ENCODE measurements around the gene KCNG4.
"Not testable (repeated sequence)": the region's sequence is repeated elsewhere in the genome, so short reads cannot be mapped to it uniquely, and the experiment has no call there.

KCNG4 gene

DNA sequence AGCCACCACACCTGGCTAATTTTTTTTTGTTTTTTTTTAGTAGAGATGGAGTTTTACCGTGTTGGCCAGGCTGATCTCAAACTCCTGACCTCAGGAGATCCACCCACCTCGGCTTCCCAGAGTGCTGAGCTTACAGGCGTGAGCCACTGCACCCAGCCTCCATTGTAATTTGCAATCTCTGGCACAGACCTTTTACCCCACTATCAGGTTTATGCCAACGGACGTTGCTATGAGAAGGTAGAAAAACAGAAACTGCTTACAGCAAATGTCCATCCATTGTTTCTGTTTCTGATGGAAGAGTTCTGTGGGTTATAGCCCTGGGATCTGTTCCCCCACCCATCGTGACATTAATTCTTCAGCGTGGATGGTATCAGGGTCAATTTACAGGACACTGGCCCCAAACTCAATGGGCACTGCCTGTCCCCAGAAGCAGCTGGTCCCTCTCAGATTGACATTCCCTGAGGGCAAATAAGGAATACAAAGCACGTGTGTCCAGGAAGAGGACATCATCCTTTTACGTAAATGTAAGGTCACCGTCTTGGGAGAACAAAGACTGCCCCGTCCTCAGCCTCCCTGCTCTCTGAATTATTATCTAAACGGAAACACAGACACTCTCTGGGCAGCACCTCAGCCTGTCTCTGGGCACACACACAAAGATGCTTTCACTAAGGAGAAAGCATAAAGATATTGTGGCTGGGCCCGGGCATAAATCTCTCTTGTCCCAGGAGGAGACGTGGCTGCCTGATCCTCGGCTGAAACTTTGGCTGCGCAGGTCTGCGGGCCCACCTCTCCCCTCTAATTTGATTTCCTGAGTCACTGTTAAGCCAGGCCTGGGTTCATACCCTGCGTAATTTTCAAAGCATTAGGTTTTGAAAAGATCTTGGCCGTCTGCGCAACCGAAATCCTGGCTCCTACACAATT, 5.2 kb downstream of the KCNG4 start:
- no peak for DNase-seq (ENCODE audit: low read depth in 2 of 2)

DNA sequence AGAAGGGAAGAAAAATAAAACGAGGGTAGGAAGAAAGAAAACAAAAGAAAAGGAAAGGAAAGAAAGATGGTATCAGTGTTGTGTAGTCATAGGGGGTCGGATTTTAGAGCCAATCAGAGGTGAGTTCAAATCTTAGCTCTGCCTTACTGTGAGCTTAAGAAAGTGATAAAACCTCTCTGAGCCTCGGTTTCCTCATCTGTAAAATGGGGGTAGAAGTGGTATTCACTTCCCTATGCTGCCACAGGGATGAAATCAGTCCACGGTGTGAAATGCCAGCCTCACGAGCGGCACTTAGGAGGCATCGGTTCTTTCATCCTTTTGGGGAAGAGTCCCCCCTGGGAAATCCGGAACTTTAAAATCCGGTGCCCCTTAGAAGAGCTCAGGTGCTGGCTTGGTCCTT, 6.1 kb downstream of the KCNG4 start:
- no peak for DNase-seq (ENCODE audit: low read depth in 2 of 2)

- DNase-seq (ENCODE audit: low read depth in 2 of 2) = no peak
Measured at GRCh38 chr16:84232969-84233368, 6.8 kb downstream of the KCNG4 start.

DNA sequence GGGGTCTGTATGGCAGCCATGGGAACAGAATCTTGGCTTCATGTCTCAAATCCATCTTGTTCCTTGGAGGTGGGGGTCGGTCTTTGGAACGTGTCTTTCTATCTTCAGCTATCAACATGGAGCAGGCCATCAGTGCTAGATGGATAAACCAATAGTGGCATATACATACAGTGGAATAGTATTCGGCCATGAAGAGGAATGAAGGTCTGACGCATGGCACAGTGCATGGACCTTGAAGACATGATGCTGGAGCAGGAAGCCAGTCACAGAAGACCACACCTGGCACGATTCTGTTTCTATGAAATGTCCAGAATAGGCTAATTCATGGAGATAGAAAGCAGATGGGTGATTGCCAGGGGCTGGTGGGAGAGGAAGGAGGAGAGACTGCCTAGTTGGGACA, 7.8 kb downstream of the KCNG4 start:
- no peak for DNase-seq (ENCODE audit: low read depth in 2 of 2)

DNA sequence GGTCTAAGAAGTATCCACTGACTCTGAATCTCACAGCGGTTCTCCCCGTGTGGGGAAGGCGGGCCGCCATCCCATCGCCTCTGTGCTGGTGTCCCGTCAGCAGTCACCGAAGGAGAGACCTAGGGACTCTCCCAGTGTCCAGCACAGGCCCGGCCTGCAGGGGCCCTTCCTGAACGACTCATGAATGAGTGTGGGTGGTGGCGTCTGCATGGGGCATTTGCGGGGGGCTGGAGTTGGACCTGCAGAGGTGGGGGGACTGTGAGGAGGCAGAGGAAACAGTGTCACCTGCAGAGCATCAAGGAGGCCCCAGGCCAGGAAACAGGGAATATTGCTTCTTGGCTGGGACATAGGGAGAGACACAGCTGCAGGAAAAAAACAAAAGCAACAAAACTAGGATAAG, 10.3 kb downstream of the KCNG4 start:
- DNase-seq (ENCODE audit: low read depth in 2 of 2) = no peak

DNA sequence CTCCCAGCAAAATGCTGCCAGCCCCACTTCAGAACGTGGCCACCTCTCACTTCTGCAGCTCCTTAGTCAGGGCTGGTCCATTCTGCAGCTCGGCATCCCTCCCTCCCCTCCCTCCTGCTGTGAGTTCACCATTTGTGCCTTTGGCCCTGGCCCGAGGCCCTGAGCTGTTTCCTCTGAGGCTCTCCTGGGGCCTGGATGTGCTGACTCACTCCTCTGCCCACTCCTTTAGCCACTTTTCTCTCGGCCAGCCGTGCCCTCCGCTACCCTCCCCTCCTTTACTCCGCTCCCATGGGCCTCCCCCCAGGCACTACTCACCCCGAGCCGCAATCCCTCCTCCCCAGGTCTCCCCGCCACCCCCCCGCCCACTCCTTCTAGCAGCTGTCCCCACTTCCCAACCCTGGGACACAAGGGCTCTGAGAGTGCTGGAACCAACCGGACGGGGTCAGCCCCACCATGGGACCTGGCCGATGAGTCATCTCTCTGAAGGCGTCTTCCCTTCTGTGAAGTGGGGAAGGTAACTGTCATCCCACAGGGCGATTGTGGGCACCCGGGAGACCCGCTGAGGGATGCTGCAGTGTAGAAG, 11.5 kb downstream of the KCNG4 start:
- no peak for DNase-seq (ENCODE audit: low read depth in 2 of 2)

DNA sequence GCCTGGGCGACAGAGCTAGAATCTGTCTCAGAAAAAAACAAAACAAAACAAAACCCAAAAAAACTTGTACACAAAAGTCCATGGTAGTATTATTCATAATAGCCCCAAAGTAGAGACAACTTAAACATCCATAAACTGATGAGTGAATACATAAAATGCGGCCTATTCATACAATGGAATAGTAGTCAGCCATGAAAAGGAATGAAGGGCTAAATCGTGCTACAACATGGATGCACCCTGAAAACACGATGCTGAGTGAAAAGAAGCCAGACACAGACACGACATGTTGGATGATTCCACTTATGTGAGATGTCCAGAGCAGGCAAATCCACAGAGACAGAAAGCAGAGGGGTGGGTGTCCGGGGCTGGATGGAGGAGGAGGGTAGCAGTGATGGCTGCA, 12.3 kb downstream of the KCNG4 start:
- no peak for DNase-seq (ENCODE audit: low read depth in 2 of 2)

DNA sequence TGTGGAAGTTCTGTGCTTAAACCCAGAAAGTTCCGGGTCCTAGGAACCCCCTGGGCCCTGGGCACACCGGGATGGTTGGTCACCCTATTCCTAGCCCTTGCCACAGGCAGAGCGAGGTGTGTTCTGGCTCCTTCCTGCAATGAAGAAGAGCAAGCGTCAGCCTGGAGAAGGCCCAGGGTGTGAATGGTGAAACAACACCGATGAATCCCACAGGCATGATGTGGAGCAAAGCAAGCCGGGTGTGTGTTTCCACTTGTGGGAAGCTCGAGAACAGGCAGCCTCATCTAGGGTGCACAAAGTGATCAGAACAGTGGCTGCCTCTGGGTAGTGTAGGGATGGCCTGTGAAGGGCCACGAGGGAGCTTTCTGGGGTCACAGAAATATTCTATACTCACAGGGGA, 13.8 kb downstream of the KCNG4 start:
- DNase-seq (ENCODE audit: low read depth in 2 of 2) = no peak

- DNase-seq (ENCODE audit: low read depth in 2 of 2) = no peak
Measured at GRCh38 chr16:84225571-84225970, 14.2 kb downstream of the KCNG4 start.

GRCh38 chr16:84225126-84225525, 14.7 kb downstream of the KCNG4 start:
- DNase-seq (ENCODE audit: low read depth in 2 of 2) = no peak

GRCh38 chr16:84224554-84224953, 15.3 kb downstream of the KCNG4 start:
- DNase-seq (ENCODE audit: low read depth in 2 of 2) = no peak

DNA sequence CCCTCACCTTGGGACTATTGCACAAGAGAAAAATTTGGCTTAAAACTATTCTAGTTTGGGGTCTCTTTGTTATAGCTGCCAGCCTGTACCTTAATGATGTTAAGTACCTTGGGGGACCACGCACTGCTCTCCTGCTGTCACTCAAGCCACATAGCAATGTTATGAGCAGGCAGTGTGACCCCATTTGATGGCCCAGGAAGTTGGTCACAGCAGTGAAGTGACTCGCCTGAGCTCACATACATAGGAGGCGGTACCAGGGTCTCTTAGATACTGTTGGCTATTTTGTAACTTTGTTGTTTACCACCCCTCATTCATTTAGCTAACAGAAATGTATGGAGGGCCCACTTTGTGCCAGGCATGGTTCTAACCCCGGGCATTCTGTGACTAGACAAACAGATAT, 16.4 kb downstream of the KCNG4 start:
- DNase-seq (ENCODE audit: low read depth in 2 of 2) = no peak

DNA sequence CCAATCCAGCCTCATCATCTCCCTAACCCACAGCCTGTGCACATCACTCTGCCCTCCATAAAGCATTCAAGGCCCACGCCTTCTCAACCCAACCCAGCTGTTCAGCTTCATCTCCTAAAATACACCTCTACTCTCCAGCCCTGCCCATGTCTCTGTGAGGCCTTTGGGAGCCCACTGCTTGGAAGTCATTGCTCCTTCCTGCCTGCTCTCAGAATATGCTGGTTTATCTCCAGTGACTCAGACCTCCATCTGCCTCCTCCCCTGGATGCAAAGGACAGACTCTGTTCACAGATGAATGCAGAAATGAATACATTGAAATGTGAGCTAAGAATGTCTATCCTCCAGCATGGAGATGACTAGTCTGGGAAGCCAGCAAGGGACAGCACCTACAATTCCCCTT, 19.0 kb downstream of the KCNG4 start:
- DNase-seq (ENCODE audit: low read depth in 2 of 2) = no peak

- DNase-seq (ENCODE audit: low read depth in 2 of 2) = no peak
Measured at GRCh38 chr16:84218956-84219355, 20.9 kb downstream of the KCNG4 start.

- no peak for DNase-seq (ENCODE audit: low read depth in 2 of 2)
Measured at GRCh38 chr16:84218176-84218823, 21.5 kb downstream of the KCNG4 start.

DNA sequence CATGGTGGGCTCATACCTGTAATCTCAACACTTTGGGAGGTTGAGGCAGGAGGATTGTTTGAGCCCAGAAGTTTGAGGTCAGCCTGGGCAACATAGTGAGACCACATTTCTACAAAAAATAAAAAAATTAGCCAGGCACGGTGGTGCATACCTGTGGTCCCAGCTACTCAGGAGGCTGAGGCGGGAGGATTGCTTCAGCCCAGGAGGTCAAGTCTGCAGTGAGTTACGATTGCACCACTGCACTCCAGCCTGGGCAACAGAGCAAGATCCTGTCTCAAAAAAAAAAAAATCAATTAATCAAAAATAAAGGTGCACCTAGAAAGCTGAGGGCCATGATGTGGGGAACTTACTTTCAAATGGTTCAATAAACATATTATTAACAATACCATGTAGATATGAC, 23.7 kb downstream of the KCNG4 start:
- DNase-seq (ENCODE audit: low read depth in 2 of 2) = not testable (repeated sequence)

DNA sequence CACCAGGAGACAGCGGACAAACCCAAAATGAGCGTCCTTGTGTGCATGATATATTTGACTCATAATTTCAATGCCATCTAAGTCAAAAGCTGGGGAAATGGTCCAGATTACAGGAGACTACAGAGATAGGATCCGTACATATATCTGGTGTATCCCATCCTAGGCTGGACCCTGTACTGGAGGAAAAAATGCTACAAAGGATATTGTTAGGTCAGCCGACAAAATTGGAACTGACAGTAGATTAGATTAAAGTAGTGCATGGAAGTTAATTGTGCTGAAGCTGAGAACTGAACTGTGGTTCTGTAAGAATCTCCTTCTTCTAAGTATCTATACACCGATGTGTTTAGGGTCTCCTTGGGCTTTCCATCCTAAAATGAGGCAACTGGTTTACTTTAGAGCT, 24.3 kb downstream of the KCNG4 start:
- DNase-seq (ENCODE audit: low read depth in 2 of 2) = no peak

- no peak for DNase-seq (ENCODE audit: low read depth in 2 of 2)
Measured at GRCh38 chr16:84214451-84215066, 25.3 kb downstream of the KCNG4 start.

DNA sequence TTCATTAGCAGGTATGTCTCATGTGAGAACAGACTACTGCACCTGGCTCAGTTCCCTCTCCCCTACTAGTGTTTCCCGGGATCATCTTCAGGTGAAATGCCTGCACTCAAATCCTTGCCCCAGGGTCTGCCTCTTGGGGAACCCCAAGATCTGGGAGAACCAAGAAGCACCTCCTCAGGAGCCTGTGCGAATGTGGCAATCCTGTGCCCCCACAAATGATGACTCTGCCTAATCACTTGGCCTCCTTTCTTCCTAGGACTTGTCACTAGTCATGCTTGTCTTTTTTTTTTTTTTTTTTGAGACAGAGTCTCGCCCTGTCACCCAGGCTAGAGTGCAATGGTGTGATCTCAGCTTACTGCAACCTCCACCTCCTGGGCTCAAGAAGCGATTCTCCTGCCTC, 27.2 kb downstream of the KCNG4 start:
- DNase-seq (ENCODE audit: low read depth in 2 of 2) = no peak

- DNase-seq (ENCODE audit: low read depth in 2 of 2) = no peak
Measured at GRCh38 chr16:84212154-84212553, 27.7 kb downstream of the KCNG4 start.

DNA sequence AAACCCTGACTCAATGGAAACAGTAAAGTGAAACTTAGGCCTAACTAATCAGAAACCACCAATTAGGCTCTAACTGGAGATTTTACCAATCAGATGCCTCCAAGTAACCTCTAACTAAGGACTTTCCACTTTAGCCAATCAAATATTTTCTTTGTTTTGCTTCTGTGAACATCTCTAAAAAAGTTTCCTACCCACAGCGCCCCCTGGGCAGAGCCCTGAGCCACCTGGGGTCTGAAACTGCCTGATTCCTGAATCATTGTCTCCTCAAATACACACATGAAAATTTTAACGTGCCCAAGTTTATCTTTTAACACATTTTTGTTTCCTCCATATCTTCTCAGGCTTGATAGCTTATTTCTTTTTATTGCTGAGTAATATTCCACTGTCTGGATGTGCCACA, 29.8 kb downstream of the KCNG4 start:
- no peak for DNase-seq (ENCODE audit: low read depth in 2 of 2)

DNA sequence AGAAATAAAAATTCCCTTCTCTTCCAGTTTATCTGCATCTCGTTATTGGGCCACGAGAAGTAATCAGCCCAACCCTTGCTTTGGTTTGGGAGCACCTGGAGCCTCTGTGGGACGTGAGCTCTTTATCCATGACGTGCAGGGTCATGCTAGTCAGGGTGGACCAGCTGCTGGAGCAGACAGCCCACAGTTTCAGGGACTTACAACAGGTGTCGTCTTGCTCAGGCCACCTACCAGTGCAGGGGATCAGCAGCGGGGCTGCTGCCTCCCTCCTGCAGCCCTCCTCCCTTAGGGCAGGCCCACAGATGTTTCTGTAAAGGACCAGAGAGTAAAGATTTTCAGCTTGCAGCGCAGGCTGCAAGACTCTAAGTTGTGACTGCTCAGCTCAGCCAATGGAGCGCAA, 31.9 kb downstream of the KCNG4 start:
- no peak for DNase-seq (ENCODE audit: low read depth in 2 of 2)

- DNase-seq (ENCODE audit: low read depth in 2 of 2) = no peak
Measured at GRCh38 chr16:84207251-84207650, 32.6 kb downstream of the KCNG4 start.

All from stimulated activated CD8-positive, alpha-beta memory T cell treated with anti-CD3 and anti-CD28 coated beads, Interleukin-15, amount 100 ng/mL, for 4 hours (primary cell).